ENCODE results near the gene FAM171A1.
A peak's percentile ranks its signal among the peaks of the same experiment; 100 is the strongest.
"Not testable (repeated sequence)": the region's sequence is repeated elsewhere in the genome, so short reads cannot be mapped to it uniquely, and the experiment has no call there.

FAM171A1 gene

GRCh38 chr10:15314482-15315045, 56.5 kb downstream of the FAM171A1 start:
- Histone ChIP-seq H3K36me3 (ENCODE audit: insufficient read depth, low read length) (no peaks in the 10 kb centered on the region), H3K4me3 (ENCODE audit: low read depth in 1 of 2, low read length in 2 of 2) (no peak overlapping the region), H3K4me1 (ENCODE audit: insufficient read depth, low read length) (peaks cover 17% of the 10 kb centered on the region), H3K27ac (ENCODE audit: low read depth, low read length) (no peak overlapping the region), H3K27me3 (ENCODE audit: control insufficient read depth in 1 of 2, insufficient read depth in 2 of 2, low read length in 2 of 2) (no peaks in the 10 kb centered on the region), H3K9me3 (ENCODE audit: low read length) (no peaks in the 10 kb centered on the region), H3K9ac (ENCODE audit: low read length) (no peak overlapping the region)

- no peaks in the 10 kb centered on the region for H3K27me3 ChIP-seq (ENCODE audit: control insufficient read depth in 1 of 2, insufficient read depth in 2 of 2, low read length in 2 of 2)
- H3K36me3 ChIP-seq (ENCODE audit: insufficient read depth, low read length): no peaks in the 10 kb centered on the region
- H3K4me3 ChIP-seq (ENCODE audit: low read depth in 1 of 2, low read length in 2 of 2): peak overlapping the region in 1 of 2 donors; percentile 24
- H3K9ac ChIP-seq (ENCODE audit: low read length): peak overlapping the region; percentile 4
- peaks cover 17% of the 10 kb centered on the region for H3K4me1 ChIP-seq (ENCODE audit: insufficient read depth, low read length)
- H3K27ac ChIP-seq (ENCODE audit: low read depth, low read length): no peak overlapping the region
- no peaks in the 10 kb centered on the region for H3K9me3 ChIP-seq (ENCODE audit: low read length)
Measured at GRCh38 chr10:15313843-15314242, 57.2 kb downstream of the FAM171A1 start.

DNA sequence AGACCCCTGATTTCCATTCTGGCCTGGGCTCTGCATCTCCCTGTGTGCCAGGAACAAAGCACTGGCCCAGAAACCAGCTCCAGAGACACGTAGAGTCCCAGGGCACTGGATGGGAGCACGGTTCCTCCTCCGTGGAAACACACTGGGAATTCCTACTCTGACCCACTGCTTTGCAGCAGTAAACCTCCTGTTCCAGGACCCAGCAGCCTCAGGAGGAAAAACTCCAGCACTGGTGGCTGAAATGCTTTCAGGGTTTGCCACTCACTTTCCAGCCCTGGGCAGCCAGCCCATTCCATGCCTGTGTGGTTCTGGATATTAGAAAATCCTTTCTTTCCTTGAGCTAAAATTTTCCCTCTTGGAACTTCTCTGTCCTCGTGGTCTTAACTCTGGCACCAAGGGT, 58.0 kb downstream of the FAM171A1 start:
- Histone ChIP-seq H3K9ac (ENCODE audit: low read length) (peak overlapping the region; percentile 4), H3K9me3 (ENCODE audit: low read length) (no peaks in the 10 kb centered on the region), H3K27ac (ENCODE audit: low read depth, low read length) (peak overlapping the region; percentile 12), H3K4me3 (ENCODE audit: low read depth in 1 of 2, low read length in 2 of 2) (peak overlapping the region in 1 of 2 donors; percentile 24), H3K4me1 (ENCODE audit: insufficient read depth, low read length) (peaks cover 17% of the 10 kb centered on the region), H3K36me3 (ENCODE audit: insufficient read depth, low read length) (no peaks in the 10 kb centered on the region), H3K27me3 (ENCODE audit: control insufficient read depth in 1 of 2, insufficient read depth in 2 of 2, low read length in 2 of 2) (no peaks in the 10 kb centered on the region)

- H3K9ac ChIP-seq (ENCODE audit: low read length): no peak overlapping the region
- no peaks in the 10 kb centered on the region for H3K9me3 ChIP-seq (ENCODE audit: low read length)
- H3K36me3 ChIP-seq (ENCODE audit: insufficient read depth, low read length): no peaks in the 10 kb centered on the region
- no peaks in the 10 kb centered on the region for H3K27me3 ChIP-seq (ENCODE audit: control insufficient read depth in 1 of 2, insufficient read depth in 2 of 2, low read length in 2 of 2)
- no peak overlapping the region for H3K27ac ChIP-seq (ENCODE audit: low read depth, low read length)
- no peak overlapping the region for H3K4me3 ChIP-seq (ENCODE audit: low read depth in 1 of 2, low read length in 2 of 2)
- peaks cover 15% of the 10 kb centered on the region for H3K4me1 ChIP-seq (ENCODE audit: insufficient read depth, low read length)
Measured at GRCh38 chr10:15311569-15312280, 59.4 kb downstream of the FAM171A1 start.

- Histone ChIP-seq H3K27me3 (ENCODE audit: control insufficient read depth in 1 of 2, insufficient read depth in 2 of 2, low read length in 2 of 2) (no peaks in the 10 kb centered on the region), H3K27ac (ENCODE audit: low read depth, low read length) (no peak overlapping the region), H3K9me3 (ENCODE audit: low read length) (no peaks in the 10 kb centered on the region), H3K36me3 (ENCODE audit: insufficient read depth, low read length) (no peaks in the 10 kb centered on the region), H3K9ac (ENCODE audit: low read length) (no peak overlapping the region), H3K4me1 (ENCODE audit: insufficient read depth, low read length) (peaks cover 11% of the 10 kb centered on the region), H3K4me3 (ENCODE audit: low read depth in 1 of 2, low read length in 2 of 2) (no peak overlapping the region)
Measured at GRCh38 chr10:15310776-15311568, 60.1 kb downstream of the FAM171A1 start.

GRCh38 chr10:15309221-15309620, 61.9 kb downstream of the FAM171A1 start:
- Histone ChIP-seq H3K4me1 (ENCODE audit: insufficient read depth, low read length) (peaks cover 11% of the 10 kb centered on the region), H3K27ac (ENCODE audit: low read depth, low read length) (no peak overlapping the region), H3K27me3 (ENCODE audit: control insufficient read depth in 1 of 2, insufficient read depth in 2 of 2, low read length in 2 of 2) (no peaks in the 10 kb centered on the region), H3K4me3 (ENCODE audit: low read depth in 1 of 2, low read length in 2 of 2) (no peak overlapping the region), H3K9ac (ENCODE audit: low read length) (no peak overlapping the region), H3K36me3 (ENCODE audit: insufficient read depth, low read length) (no peaks in the 10 kb centered on the region), H3K9me3 (ENCODE audit: low read length) (no peaks in the 10 kb centered on the region)

DNA sequence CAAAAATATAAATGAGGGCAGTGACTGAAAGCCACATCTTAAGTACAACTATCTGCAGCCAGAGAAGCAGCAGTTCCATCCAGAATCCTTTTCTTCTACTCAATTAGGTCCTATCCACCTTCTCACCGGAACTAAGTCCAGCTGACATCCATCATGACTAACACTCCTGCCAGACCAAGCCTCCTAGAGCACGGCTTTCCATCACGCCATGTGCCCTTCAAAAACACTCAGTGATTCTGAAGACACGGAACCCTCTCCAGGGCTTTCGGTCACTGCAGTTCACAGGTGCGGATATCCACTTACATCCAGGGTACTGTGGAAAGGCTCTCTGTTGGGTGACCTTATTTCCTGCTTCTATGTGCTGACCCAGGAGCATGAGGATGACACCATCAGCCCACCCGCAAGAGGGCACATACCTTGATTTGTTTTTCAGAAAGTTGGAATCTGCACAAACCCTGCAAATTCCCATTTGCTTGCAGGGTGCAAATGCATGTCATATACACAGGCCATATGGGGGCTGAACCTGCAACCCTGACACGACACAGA, 64.3 kb downstream of the FAM171A1 start:
- H3K4me3 ChIP-seq (ENCODE audit: low read depth in 1 of 2, low read length in 2 of 2): no peak overlapping the region
- H3K36me3 ChIP-seq (ENCODE audit: insufficient read depth, low read length): no peaks in the 10 kb centered on the region
- no peaks in the 10 kb centered on the region for H3K27me3 ChIP-seq (ENCODE audit: control insufficient read depth in 1 of 2, insufficient read depth in 2 of 2, low read length in 2 of 2)
- no peaks in the 10 kb centered on the region for H3K9me3 ChIP-seq (ENCODE audit: low read length)
- no peak overlapping the region for H3K27ac ChIP-seq (ENCODE audit: low read depth, low read length)
- no peak overlapping the region for H3K9ac ChIP-seq (ENCODE audit: low read length)
- H3K4me1 ChIP-seq (ENCODE audit: insufficient read depth, low read length): no peaks in the 10 kb centered on the region

GRCh38 chr10:15305634-15306033, 65.5 kb downstream of the FAM171A1 start:
- H3K27me3 ChIP-seq (ENCODE audit: control insufficient read depth in 1 of 2, insufficient read depth in 2 of 2, low read length in 2 of 2): no peaks in the 10 kb centered on the region
- no peaks in the 10 kb centered on the region for H3K9me3 ChIP-seq (ENCODE audit: low read length)
- H3K9ac ChIP-seq (ENCODE audit: low read length): no peak overlapping the region
- no peak overlapping the region for H3K27ac ChIP-seq (ENCODE audit: low read depth, low read length)
- H3K4me3 ChIP-seq (ENCODE audit: low read depth in 1 of 2, low read length in 2 of 2): no peak overlapping the region
- H3K4me1 ChIP-seq (ENCODE audit: insufficient read depth, low read length): no peaks in the 10 kb centered on the region
- no peaks in the 10 kb centered on the region for H3K36me3 ChIP-seq (ENCODE audit: insufficient read depth, low read length)

GRCh38 chr10:15305161-15305560, 65.9 kb downstream of the FAM171A1 start:
- H3K36me3 ChIP-seq (ENCODE audit: insufficient read depth, low read length): no peaks in the 10 kb centered on the region
- H3K4me3 ChIP-seq (ENCODE audit: low read depth in 1 of 2, low read length in 2 of 2): no peak overlapping the region
- no peak overlapping the region for H3K9ac ChIP-seq (ENCODE audit: low read length)
- H3K4me1 ChIP-seq (ENCODE audit: insufficient read depth, low read length): no peaks in the 10 kb centered on the region
- no peak overlapping the region for H3K27ac ChIP-seq (ENCODE audit: low read depth, low read length)
- H3K9me3 ChIP-seq (ENCODE audit: low read length): no peaks in the 10 kb centered on the region
- H3K27me3 ChIP-seq (ENCODE audit: control insufficient read depth in 1 of 2, insufficient read depth in 2 of 2, low read length in 2 of 2): no peaks in the 10 kb centered on the region

DNA sequence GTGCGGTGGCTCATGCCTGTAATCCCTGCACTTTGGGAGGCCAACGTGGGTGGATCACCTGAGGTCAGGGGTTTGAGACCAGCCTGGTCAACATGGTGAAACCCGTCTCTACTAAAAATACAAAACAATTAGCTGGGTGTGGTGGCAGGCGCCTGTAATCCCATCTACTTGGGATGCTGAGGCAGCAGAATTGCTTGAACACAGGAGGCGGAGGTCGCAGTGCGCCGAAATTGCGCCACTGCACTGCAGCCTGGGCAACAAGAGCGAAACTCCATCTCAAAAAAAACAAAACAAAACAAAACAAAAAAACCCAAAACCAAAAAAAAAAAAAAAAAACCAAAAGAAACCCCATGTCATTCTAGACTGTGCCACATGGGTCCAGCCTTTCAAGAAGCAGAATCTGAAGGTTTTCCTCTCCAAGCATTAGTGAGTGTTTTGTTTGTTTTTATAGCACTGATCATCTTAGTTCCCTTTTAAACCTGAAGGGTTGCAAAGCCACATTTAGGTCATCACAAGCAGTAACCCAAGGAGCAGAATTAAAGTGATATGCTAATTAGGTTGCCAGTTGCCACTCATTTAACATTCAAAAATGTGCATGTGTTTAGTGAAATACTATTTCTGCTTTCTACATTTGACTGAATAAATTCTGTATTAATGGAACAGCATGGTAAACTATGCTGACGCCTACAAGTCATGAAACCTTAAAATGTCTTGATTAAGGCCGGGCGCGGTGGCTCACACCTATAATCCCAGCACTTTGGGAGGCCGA, 68.7 kb downstream of the FAM171A1 start:
- not testable (repeated sequence) for H3K9me3 ChIP-seq (ENCODE audit: low read length); H3K4me3 ChIP-seq (ENCODE audit: low read depth in 1 of 2, low read length in 2 of 2); H3K9ac ChIP-seq (ENCODE audit: low read length); H3K27ac ChIP-seq (ENCODE audit: low read depth, low read length); H3K36me3 ChIP-seq (ENCODE audit: insufficient read depth, low read length); H3K4me1 ChIP-seq (ENCODE audit: insufficient read depth, low read length); H3K27me3 ChIP-seq (ENCODE audit: control insufficient read depth in 1 of 2, insufficient read depth in 2 of 2, low read length in 2 of 2)

- Histone ChIP-seq H3K4me3 (ENCODE audit: low read depth in 1 of 2, low read length in 2 of 2) (no peak overlapping the region), H3K9ac (ENCODE audit: low read length) (no peak overlapping the region), H3K4me1 (ENCODE audit: insufficient read depth, low read length) (no peaks in the 10 kb centered on the region), H3K27ac (ENCODE audit: low read depth, low read length) (no peak overlapping the region), H3K9me3 (ENCODE audit: low read length) (no peaks in the 10 kb centered on the region), H3K27me3 (ENCODE audit: control insufficient read depth in 1 of 2, insufficient read depth in 2 of 2, low read length in 2 of 2) (no peaks in the 10 kb centered on the region), H3K36me3 (ENCODE audit: insufficient read depth, low read length) (no peaks in the 10 kb centered on the region)
Measured at GRCh38 chr10:15300697-15301096, 70.4 kb downstream of the FAM171A1 start.
